K562 (cell line): ENCODE measurements around the gene PLA1A. TPM values are rescaled to one million over a fixed set of nuclear protein-coding genes. Genes with fewer than 3 reads are reported as not detected.
A peak's percentile ranks its signal among the peaks of the same experiment; 100 is the strongest.

ENCODE experiments used
- E2F3 ChIP-seq: fragments of 250-450 bp; sonication (Bioruptor Pico); IDR thresholded peaks from 2 replicates; pipeline ENCODE4 v1.4.0; 2020; ENCODE audit warnings: mild to moderate bottlenecking
- FOXA1 ChIP-seq: fragments of 450-650 bp; IDR thresholded peaks from 2 replicates; pipeline ENCODE4 v1.6.1; 2016; ENCODE audit warnings: mild to moderate bottlenecking, borderline replicate concordance
- FOXA3 ChIP-seq, 2 experiments: fragments of 450-650 bp in 1 of 2; sonication (generic) in 1 of 2; formaldehyde crosslinking; IDR thresholded peaks in 1 of 2; conservative IDR thresholded peaks in 1 of 2; 2 replicates each; pipeline versions ENCODE4 v1.4.0 to v1.8.0; 2020 to 2022; ENCODE audit warnings: mild to moderate bottlenecking in 2 of 2, missing genetic modification reagents in 1 of 2
- ILK ChIP-seq: fragments of 450-650 bp; IDR thresholded peaks from 2 replicates; pipeline ENCODE4 v1.6.1; 2016; ENCODE audit warnings: missing genetic modification characterization, low read depth, mild to moderate bottlenecking, missing compliant biosample characterization, moderate library complexity, borderline replicate concordance
- JUND ChIP-seq, 2 experiments: IDR thresholded peaks; 2 replicates in 1 of 2; 3 replicates in 1 of 2; pipeline ENCODE4 v1.6.1; 2011; ENCODE audit warnings: borderline replicate concordance in 2 of 2, low read depth in 2 of 2, low read length in 2 of 2, improper control_type of control experiment in 1 of 2, missing biosample characterization in 1 of 2, missing genetic modification characterization in 1 of 2, missing genetic modification reagents in 1 of 2
- LEF1 ChIP-seq: fragments of 450-650 bp; IDR thresholded peaks from 2 replicates; pipeline ENCODE4 v1.6.1; 2016; ENCODE audit warnings: mild to moderate bottlenecking
- MAFG ChIP-seq: fragments of 450-650 bp; conservative IDR thresholded peaks from 2 replicates; pipeline ENCODE4 v1.6.1; 2016; ENCODE audit warnings: missing genetic modification characterization, missing compliant biosample characterization
- MTA3 ChIP-seq: fragments of 450-650 bp; formaldehyde crosslinking; IDR thresholded peaks from 2 replicates; pipeline ENCODE4 v1.6.1; 2017; ENCODE audit warnings: mild to moderate bottlenecking, borderline replicate concordance
- MTF1 ChIP-seq: fragments of 250-450 bp; sonication (Bioruptor Pico); IDR thresholded peaks from 2 replicates; pipeline ENCODE4 v1.9.0; 2021; ENCODE audit warnings: moderate library complexity, mild to moderate bottlenecking, inconsistent platforms, borderline replicate concordance
- NEUROD1 ChIP-seq: fragments of 150-350 bp; IDR thresholded peaks from 2 replicates; pipeline ENCODE4 v1.6.1; 2014; ENCODE audit warnings: borderline replicate concordance, low read length, low read depth; ENCODE audit not compliant: partially characterized antibody
- NR2C2 ChIP-seq, 2 experiments: fragments of 200-800 bp in 1 of 2; sonication (Bioruptor generic) in 1 of 2; sonication (generic) in 1 of 2; formaldehyde crosslinking in 1 of 2; IDR thresholded peaks; 2 replicates each; pipeline versions ENCODE4 v1.6.1 to v1.8.0; 2016 to 2022; ENCODE audit warnings: mild to moderate bottlenecking in 1 of 2, missing compliant biosample characterization in 1 of 2, missing genetic modification characterization in 1 of 2, missing genetic modification reagents in 1 of 2
- POLR3A ChIP-seq: IDR thresholded peaks from 2 replicates; pipeline ENCODE4 v1.6.1; 2011; ENCODE audit warnings: borderline replicate concordance, mild to moderate bottlenecking, moderate library complexity; ENCODE audit not compliant: insufficient read length, insufficient read depth; ENCODE audit errors: extremely low read depth
- POU5F1 ChIP-seq: fragments of 150-350 bp; IDR thresholded peaks from 2 replicates; pipeline ENCODE4 v1.6.1; 2014; ENCODE audit warnings: borderline replicate concordance, low read length, low read depth, mild to moderate bottlenecking; ENCODE audit not compliant: partially characterized antibody
- SIN3A ChIP-seq, 2 experiments: fragments of 150-350 bp in 1 of 2; IDR thresholded peaks; 2 replicates each; pipeline ENCODE4 v1.6.1; 2011 to 2016; ENCODE audit warnings: borderline replicate concordance in 2 of 2, low read depth in 2 of 2, low read length in 2 of 2, mild to moderate bottlenecking in 2 of 2, moderate library complexity in 2 of 2; ENCODE audit not compliant: control insufficient read depth in 1 of 2
- STAT5A ChIP-seq: IDR thresholded peaks from 2 replicates; pipeline ENCODE4 v1.6.1; 2012; ENCODE audit warnings: low read length, inconsistent platforms, borderline replicate concordance
- YBX1 ChIP-seq: fragments of 450-650 bp; IDR thresholded peaks from 2 replicates; pipeline ENCODE4 v1.7.1; 2016; ENCODE audit warnings: mild to moderate bottlenecking
- ZKSCAN1 ChIP-seq: fragments of 150-350 bp; IDR thresholded peaks from 2 replicates; pipeline ENCODE4 v1.6.1; 2016; ENCODE audit warnings: low read depth, low read length
- ZNF121 ChIP-seq: sonication (generic); formaldehyde crosslinking; conservative IDR thresholded peaks from 2 replicates; pipeline ENCODE4 v1.8.0; 2022; ENCODE audit warnings: missing genetic modification reagents
- ZNF239 ChIP-seq: fragments of 250-450 bp; sonication (Bioruptor Pico); IDR thresholded peaks from 2 replicates; pipeline ENCODE4 v1.4.0; 2020; ENCODE audit warnings: mild to moderate bottlenecking
- ZNF263 ChIP-seq: sonication (generic); formaldehyde crosslinking; IDR thresholded peaks from 2 replicates; pipeline ENCODE4 v1.8.0; 2022; ENCODE audit warnings: mild to moderate bottlenecking, missing genetic modification reagents, borderline replicate concordance
- ZNF316 ChIP-seq: fragments of 450-650 bp; IDR thresholded peaks from 2 replicates; pipeline ENCODE4 v1.6.1; 2016
- polyA plus RNA-seq, 8 experiments: library from polyadenylated mRNA; depleted of rRNA in 4 of 8; stranded (reverse) in 5 of 8; unstranded in 3 of 8; fragments of >200 nt; fragmentation: Nextera tagmentation in 2 of 8; fragmentation: Illumina TruSeq in 1 of 8; extraction: Ambion mirVana in 2 of 8; extraction: Trizol in 1 of 8; gene quantifications; 2 replicates each; pipeline versions ENCODE4 v1.2.1 to v1.2.3, GENCODE V29; 2011 to 2014; ENCODE audit warnings: inconsistent platforms in 1 of 8, missing spikeins in 1 of 8
- total RNA-seq, 7 experiments: library from RNA; depleted of rRNA in 6 of 7; stranded (reverse); fragments of >200 nt in 6 of 7; fragmentation: Illumina TruSeq in 2 of 7; extraction: Trizol in 2 of 7; gene quantifications; 2 replicates each; pipeline versions ENCODE4 v1.2.1 to v1.2.3, GENCODE V29; 2011 to 2021; ENCODE audit warnings: low replicate concordance in 1 of 7
- TF ChIP-seq, protein P1 (sequence below), 2 experiments: fragments of 200-800 bp in 1 of 2; sonication (Bioruptor generic) in 1 of 2; sonication (generic) in 1 of 2; formaldehyde crosslinking in 1 of 2; IDR thresholded peaks in 1 of 2; conservative IDR thresholded peaks in 1 of 2; 2 replicates each; pipeline versions ENCODE4 v1.5.0 to v1.6.1; 2016 to 2020; ENCODE audit warnings: missing compliant biosample characterization in 1 of 2, missing genetic modification characterization in 1 of 2, missing genetic modification reagents in 1 of 2
- TF ChIP-seq, protein P2 (sequence below), 2 experiments: fragments of 250-450 bp in 1 of 2; fragments of 450-650 bp in 1 of 2; sonication (Bioruptor Pico) in 1 of 2; IDR thresholded peaks; 2 replicates each; pipeline versions ENCODE4 v1.6.1 to v1.8.0; 2016 to 2021; ENCODE audit warnings: mild to moderate bottlenecking in 2 of 2, moderate library complexity in 2 of 2, missing compliant biosample characterization in 1 of 2, missing genetic modification characterization in 1 of 2

Gene PLA1A
- total and polyA plus RNA-seq, 9 of the 15 experiments (the other 6 are each of a cell fraction or from before 2014, with no cell fraction given), result not detected

DNA sequence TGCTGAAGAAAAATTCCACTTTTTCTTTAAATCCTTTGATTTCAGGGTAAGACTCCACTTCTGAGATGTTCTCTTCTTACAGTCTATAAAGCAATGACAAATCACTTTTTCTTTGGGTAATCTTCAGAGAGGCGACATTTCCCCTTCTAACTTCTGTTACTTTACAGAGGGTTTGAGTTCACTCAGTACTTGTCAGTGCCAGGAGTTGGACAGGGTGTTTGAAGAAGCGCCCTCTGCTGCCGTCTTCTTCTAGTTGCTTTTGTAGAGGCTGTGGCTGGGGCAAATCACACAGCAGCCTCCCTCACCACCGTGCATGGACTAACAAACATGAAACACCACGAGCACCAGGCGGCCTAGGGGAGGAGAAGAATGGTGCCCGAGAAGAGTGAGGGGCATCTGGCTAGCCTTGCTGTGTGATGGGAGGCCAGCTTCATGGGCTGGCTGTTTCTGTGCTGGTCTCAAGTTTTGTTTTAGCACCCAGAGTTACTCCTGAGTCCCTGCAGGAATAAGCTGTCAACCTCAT, 38.2 kb upstream of the PLA1A start, which contains the start of gene CD80 (continued):
- TF ChIP-seq, protein P1, sequence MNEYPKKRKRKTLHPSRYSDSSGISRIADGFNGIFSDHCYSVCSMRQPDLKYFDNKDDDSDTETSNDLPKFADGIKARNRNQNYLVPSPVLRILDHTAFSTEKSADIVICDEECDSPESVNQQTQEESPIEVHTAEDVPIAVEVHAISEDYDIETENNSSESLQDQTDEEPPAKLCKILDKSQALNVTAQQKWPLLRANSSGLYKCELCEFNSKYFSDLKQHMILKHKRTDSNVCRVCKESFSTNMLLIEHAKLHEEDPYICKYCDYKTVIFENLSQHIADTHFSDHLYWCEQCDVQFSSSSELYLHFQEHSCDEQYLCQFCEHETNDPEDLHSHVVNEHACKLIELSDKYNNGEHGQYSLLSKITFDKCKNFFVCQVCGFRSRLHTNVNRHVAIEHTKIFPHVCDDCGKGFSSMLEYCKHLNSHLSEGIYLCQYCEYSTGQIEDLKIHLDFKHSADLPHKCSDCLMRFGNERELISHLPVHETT (CRISPR knock-in tag; conservative IDR thresholded peaks at IDR 0.05 in 1 of 2, IDR thresholded peaks at IDR 0.05 in 1 of 2), result no peak
- TF ChIP-seq ZNF263 (CRISPR knock-in tag) (no peak), FOXA1 (no peak), MAFG (peak; percentile 38), ZNF316 (peak; percentile 31; the same call in 1 of the 2 replicates), FOXA3 (CRISPR knock-in tag; conservative IDR thresholded peaks at IDR 0.05 in 1 of 2, IDR thresholded peaks at IDR 0.05 in 1 of 2) (no peak), STAT5A (no peak), ZKSCAN1 (no peak), ZNF121 (CRISPR knock-in tag) (no peak), ILK (no peak), NR2C2 (CRISPR knock-in tag; IDR thresholded peaks at IDR 0.05) (no peak), NR2C2 (tag; IDR thresholded peaks at IDR 0.05) (peak; percentile 49), POU5F1 (no peak), SIN3A (IDR thresholded peaks at IDR 0.05; ENCODE audit: borderline replicate concordance in 2 of 2, control insufficient read depth in 1 of 2, low read depth in 2 of 2, low read length in 2 of 2) (no peak), E2F3 (CRISPR knock-in tag) (no peak), YBX1 (no peak), ZNF239 (CRISPR knock-in tag) (peak; percentile 86), POLR3A (no peak), JUND (IDR thresholded peaks at IDR 0.05; ENCODE audit: borderline replicate concordance, low read depth, low read length) (peak; percentile 31; the same call in 1 of the 2 replicates), JUND (tag; IDR thresholded peaks at IDR 0.05; ENCODE audit: borderline replicate concordance, low read depth, low read length) (no peak), NEUROD1 (no peak), MTF1 (no peak), LEF1 (no peak), MTA3 (0 out of 2 replicates have a peak, but pooled peaks have one; percentile 25)
- TF ChIP-seq, protein P2, sequence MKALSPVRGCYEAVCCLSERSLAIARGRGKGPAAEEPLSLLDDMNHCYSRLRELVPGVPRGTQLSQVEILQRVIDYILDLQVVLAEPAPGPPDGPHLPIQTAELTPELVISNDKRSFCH (CRISPR knock-in tag; IDR thresholded peaks at IDR 0.05), result no peak
- TF ChIP-seq, protein P2 (tag; IDR thresholded peaks at IDR 0.05), result no peak
